Esophagus muscularis mucosa (tissue), 4 donors: ENCODE results near the gene ZNF396. TPM values are rescaled to one million over a fixed set of nuclear protein-coding genes. Genes with fewer than 3 reads are reported as not detected.

Source experiments
- DNase-seq: peaks from one replicate; pipeline ENCODE4 v3.0.0-alpha.2; 2017; ENCODE audit errors: extremely low spot score
- H3K27ac ChIP-seq, 4 donors: fragments of 200-600 bp; sonication (generic); replicated peaks in 1 of 4; 1 replicate in 3 of 4; 2 replicates in 1 of 4; pipeline ENCODE4 v1.5.1; 2016 to 2019; ENCODE audit warnings: mild to moderate bottlenecking in 1 of 4
- H3K27me3 ChIP-seq, 4 donors: fragments of 200-600 bp; sonication (generic); one replicate each; pipeline versions ENCODE4 v1.5.1 to v1.6.0; 2016 to 2019
- H3K36me3 ChIP-seq, 4 donors: fragments of 200-600 bp; sonication (generic); one replicate each; pipeline ENCODE4 v1.5.1; 2016 to 2019
- H3K4me1 ChIP-seq, 4 donors: fragments of 200-600 bp; sonication (generic); one replicate each; pipeline ENCODE4 v1.5.1; 2016 to 2019
- H3K4me3 ChIP-seq, 4 donors: fragments of 200-600 bp; sonication (generic); 1 replicate in 2 of 4; 2 replicates in 2 of 4; pipeline ENCODE4 v1.5.1; 2016 to 2019; ENCODE audit warnings: mild to moderate bottlenecking in 4 of 4, moderate library complexity in 1 of 4
- H3K9me3 ChIP-seq, 4 donors: fragments of 200-600 bp; sonication (generic); 1 replicate in 3 of 4; 2 replicates in 1 of 4; pipeline ENCODE4 v1.5.1; 2016 to 2019
- CTCF ChIP-seq, 3 experiments: fragments of 200-600 bp in 2 of 3; fragments of 450-650 bp in 1 of 3; sonication (generic) in 2 of 3; IDR thresholded peaks; one replicate each; pipeline ENCODE4 v1.5.1; 2017 to 2019; ENCODE audit warnings: antibody characterized with exemption in 3 of 3, mild to moderate bottlenecking in 2 of 3, moderate library complexity in 1 of 3
- EP300 ChIP-seq: sonication (generic); formaldehyde crosslinking; IDR thresholded peaks from one replicate; pipeline ENCODE4 v1.6.1; 2017; ENCODE audit warnings: antibody characterized with exemption
- POLR2A ChIP-seq: fragments of 450-650 bp; IDR thresholded peaks from one replicate; pipeline ENCODE4 v1.6.1; 2017; ENCODE audit warnings: antibody characterized with exemption, moderate library complexity, mild to moderate bottlenecking, low read depth
- POLR2AphosphoS5 ChIP-seq, 2 donors: sonication (generic); formaldehyde crosslinking; IDR thresholded peaks; one replicate each; pipeline ENCODE4 v1.6.1; 2017; ENCODE audit warnings: antibody characterized with exemption in 2 of 2
- WGBS: methylation state at CpG from one replicate; pipeline ENCODE4 v1.1.5; 2018; 5-methylcytosine and 5-hydroxymethylcytosine counted together
- intact Hi-C: fragments of 100-400 bp; cut with DNase I; formaldehyde crosslinking; loops from one replicate; pipeline ENCODE4 v1.15.1; 2023
- total RNA-seq, 4 donors: library from RNA; depleted of rRNA; stranded (reverse); fragments of >200 nt; gene quantifications; one replicate each; pipeline versions ENCODE4 v1.1.0 to v1.2.1, GENCODE V29; 2016

The ZNF396 gene
- total RNA-seq, 4 donors from 2014 or later, result 0.99 to 2.5 (median 1.4) TPM

GRCh38 chr18:35407871-35408481, 30.8 kb upstream of the ZNF396 start:
- no peak for DNase-seq
- 41% methylated on average over 5 of the region's 5 CpGs for WGBS

GRCh38 chr18:35406666-35407065, 29.5 kb upstream of the ZNF396 start:
- Histone ChIP-seq H3K9me3 (no peaks in the 10 kb centered on the region), H3K4me3 (no peak overlapping the region), H3K27ac (no peak overlapping the region), H3K27me3 (no peaks in the 10 kb centered on the region), H3K4me1 (peaks cover 0 to 9% (median 5%) of the 10 kb centered on the region in 4 donors), H3K36me3 (no peaks in the 10 kb centered on the region)
- TF ChIP-seq EP300 (no peak), POLR2AphosphoS5 (IDR thresholded peaks at IDR 0.05) (no peak), POLR2A (no peak), CTCF (IDR thresholded peaks at IDR 0.05) (no peak)
- intact Hi-C loops, result loop anchor here (5.0 kb wide), 1 partner anchor 176 kb away; the partner anchor contains the start of gene GALNT1
- DNase-seq, result no peak
- WGBS, result 93% methylated on average over 6 of the region's 6 CpGs

More at GRCh38 chr18:35407871-35408481, 30.8 kb upstream of the ZNF396 start:
- Histone ChIP-seq H3K9me3 (no peaks in the 10 kb centered on the region), H3K4me3 (no peak overlapping the region), H3K36me3 (no peaks in the 10 kb centered on the region), H3K4me1 (peaks cover 0 to 13% (median 7%) of the 10 kb centered on the region in 4 donors), H3K27ac (no peak overlapping the region), H3K27me3 (no peaks in the 10 kb centered on the region)
- no peak for TF ChIP-seq EP300
- TF ChIP-seq POLR2A, result no peak
- peak; percentile 60 to 74 (median 71) for TF ChIP-seq CTCF (IDR thresholded peaks at IDR 0.05)
- TF ChIP-seq POLR2AphosphoS5 (IDR thresholded peaks at IDR 0.05), result peak in 1 of 2 donors; percentile 13
- intact Hi-C loops, result loop anchor here (5.0 kb wide), 1 partner anchor 174 kb away; the partner anchor contains the start of gene GALNT1

- Histone ChIP-seq H3K9me3 (no peaks in the 10 kb centered on the region), H3K27me3 (no peaks in the 10 kb centered on the region), H3K36me3 (no peaks in the 10 kb centered on the region), H3K4me1 (no peaks in the 10 kb centered on the region), H3K27ac (no peak overlapping the region), H3K4me3 (no peak overlapping the region)
- WGBS, result 100% methylated on average over 2 of the region's 2 CpGs
- TF ChIP-seq EP300, result no peak
- TF ChIP-seq POLR2AphosphoS5 (IDR thresholded peaks at IDR 0.05), result no peak
- no peak for TF ChIP-seq CTCF (IDR thresholded peaks at IDR 0.05)
- no peak for TF ChIP-seq POLR2A
- no peak for DNase-seq
- intact Hi-C loops, result no loop called here
Observed at GRCh38 chr18:35397976-35398375, 20.8 kb upstream of the ZNF396 start.

- intact Hi-C loops, result no loop called here
- TF ChIP-seq CTCF (IDR thresholded peaks at IDR 0.05) (no peak), EP300 (no peak), POLR2A (no peak), POLR2AphosphoS5 (IDR thresholded peaks at IDR 0.05) (no peak)
Observed at GRCh38 chr18:35393716-35394115, 16.6 kb upstream of the ZNF396 start.

GRCh38 chr18:35392375-35392774, 15.2 kb upstream of the ZNF396 start:
- no peak for TF ChIP-seq POLR2AphosphoS5 (IDR thresholded peaks at IDR 0.05)
- TF ChIP-seq POLR2A, result no peak
- TF ChIP-seq EP300, result no peak
- no peak for TF ChIP-seq CTCF (IDR thresholded peaks at IDR 0.05)
- Histone ChIP-seq H3K27ac (no peak overlapping the region), H3K27me3 (no peaks in the 10 kb centered on the region), H3K9me3 (no peaks in the 10 kb centered on the region), H3K36me3 (no peaks in the 10 kb centered on the region), H3K4me1 (no peaks in the 10 kb centered on the region), H3K4me3 (no peak overlapping the region)
- no peak for DNase-seq
- intact Hi-C loops, result no loop called here

More at GRCh38 chr18:35393716-35394115, 16.6 kb upstream of the ZNF396 start:
- Histone ChIP-seq H3K27me3 (no peaks in the 10 kb centered on the region), H3K9me3 (no peaks in the 10 kb centered on the region), H3K36me3 (no peaks in the 10 kb centered on the region), H3K4me1 (no peaks in the 10 kb centered on the region), H3K27ac (no peak overlapping the region), H3K4me3 (no peak overlapping the region)
- no peak for DNase-seq
